ENCODE data around the gene HOXC10. TPM values are rescaled to one million over a fixed set of nuclear protein-coding genes. Genes with fewer than 3 reads are reported as not detected.

HOXC10 gene
- total and polyA plus RNA-seq, 2 donors (not counting 1 experiment from before 2014, with no cell fraction given): not detected

- ATAC-seq (ENCODE audit: low read depth): no peak
- Histone ChIP-seq H3K4me2 (replicated peaks; ENCODE audit: low read depth, low read length, poor library complexity, severe bottlenecking) (no peak within 1 kb of the TSS), H4K20me1 (ENCODE audit: control insufficient read depth, insufficient read depth, low read length, poor library complexity, severe bottlenecking) (no peaks in the 10 kb centered on the region), H3K36me3 (replicated peaks in 1 of 2; ENCODE audit: control extremely low read depth in 1 of 2, control insufficient read depth in 1 of 2, extremely low read depth in 1 of 2, insufficient read depth in 2 of 2, low read length in 1 of 2) (no peaks in the 10 kb centered on the region), H3K79me2 (ENCODE audit: control insufficient read depth, insufficient read depth, low read length) (no peaks in the 10 kb centered on the region), H3K9ac (ENCODE audit: low read length) (no peak within 1 kb of the TSS), H3K4me3 (ENCODE audit: control extremely low read depth in 1 of 5, extremely low read depth in 1 of 5, insufficient read depth in 1 of 5, low read depth in 2 of 5, low read length in 4 of 5) (no peak within 1 kb of the TSS), H3K27ac (ENCODE audit: low read length in 2 of 2) (no peak within 1 kb of the TSS), H3K9me3 (ENCODE audit: control extremely low read depth in 1 of 3, control insufficient read depth in 2 of 3, insufficient read depth in 1 of 3, low read length in 2 of 3) (peaks cover 0 to 43% (median 6%) of the 10 kb centered on the region in 3 donors), H3K4me1 (ENCODE audit: control insufficient read depth in 2 of 2, insufficient read depth in 2 of 2, low read length in 2 of 2) (peaks cover 14 to 43% of the 10 kb centered on the region in 2 donors), H2AFZ (ENCODE audit: insufficient read depth, low read depth, low read length, poor library complexity, severe bottlenecking) (no peak within 1 kb of the TSS), H3K27me3 (replicated peaks in 1 of 4; ENCODE audit: control extremely low read depth in 1 of 4, control insufficient read depth in 3 of 4, insufficient read depth in 4 of 4, low read length in 3 of 4) (peaks cover 0 to 95% (median 78%) of the 10 kb centered on the region in 4 experiments)
- ChIA-PET POLR2A (interaction anchor here (0.7 kb wide), 1 partner anchor 11 kb away, joined by 7 read pairs; no protein-coding TSS in a partner anchor), CTCF (interaction anchor here (0.6 to 1.7 kb wide), 5 partner anchors 12 to 179 kb away, joined by 3 to 7 read pairs (median 3); partner anchors contain the start of gene HOXC4)
- Mint-ChIP-seq H3K9me3 (ENCODE audit: insufficient read depth) (no peaks in the 10 kb centered on the region), H3K27me3 (peaks cover 72% of the 10 kb centered on the region), H3K4me3 (no peak within 1 kb of the TSS), H3K4me1 (peaks cover 24% of the 10 kb centered on the region), H3K27ac (no peak within 1 kb of the TSS)
- TF ChIP-seq, protein P1, sequence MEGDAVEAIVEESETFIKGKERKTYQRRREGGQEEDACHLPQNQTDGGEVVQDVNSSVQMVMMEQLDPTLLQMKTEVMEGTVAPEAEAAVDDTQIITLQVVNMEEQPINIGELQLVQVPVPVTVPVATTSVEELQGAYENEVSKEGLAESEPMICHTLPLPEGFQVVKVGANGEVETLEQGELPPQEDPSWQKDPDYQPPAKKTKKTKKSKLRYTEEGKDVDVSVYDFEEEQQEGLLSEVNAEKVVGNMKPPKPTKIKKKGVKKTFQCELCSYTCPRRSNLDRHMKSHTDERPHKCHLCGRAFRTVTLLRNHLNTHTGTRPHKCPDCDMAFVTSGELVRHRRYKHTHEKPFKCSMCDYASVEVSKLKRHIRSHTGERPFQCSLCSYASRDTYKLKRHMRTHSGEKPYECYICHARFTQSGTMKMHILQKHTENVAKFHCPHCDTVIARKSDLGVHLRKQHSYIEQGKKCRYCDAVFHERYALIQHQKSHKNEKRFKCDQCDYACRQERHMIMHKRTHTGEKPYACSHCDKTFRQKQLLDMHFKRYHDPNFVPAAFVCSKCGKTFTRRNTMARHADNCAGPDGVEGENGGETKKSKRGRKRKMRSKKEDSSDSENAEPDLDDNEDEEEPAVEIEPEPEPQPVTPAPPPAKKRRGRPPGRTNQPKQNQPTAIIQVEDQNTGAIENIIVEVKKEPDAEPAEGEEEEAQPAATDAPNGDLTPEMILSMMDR (IDR thresholded peaks at IDR 0.05): no peak
- TF ChIP-seq EZH2 (IDR thresholded peaks at IDR 0.05; ENCODE audit: borderline replicate concordance, insufficient read depth, low read depth, low read length, poor library complexity, severe bottlenecking): peak; percentile 36
- DNase-seq: peak; percentile 35
- intact Hi-C loops (cut with micrococcal nuclease): no loop called here
- WGBS (ENCODE audit: insufficient coverage): 12% methylated on average over 27 of the region's 36 CpGs
Observed at GRCh38 chr12:54028314-54029201, 43.6 kb downstream of the HOXC10 start, which contains the start of gene HOXC6. Gene HOXC6 (plus strand): TSS chr12:54028440. CDS start chr12:54028522, 82 bp downstream.
